Keratinocyte (primary cell): ENCODE results near the gene B4GALNT4.

Source experiments
- CTCF ChIP-seq, 3 experiments: IDR thresholded peaks in 1 of 3; conservative IDR thresholded peaks in 1 of 3; optimal IDR thresholded peaks in 1 of 3; 2 replicates in 2 of 3; 3 replicates in 1 of 3; pipeline versions ENCODE3 to v1.5.1; 2011; ENCODE audit warnings: low read length in 3 of 3, mild to moderate bottlenecking in 3 of 3, moderate library complexity in 2 of 3, control low read depth in 1 of 3, inconsistent platforms in 1 of 3; ENCODE audit not compliant: insufficient read depth in 2 of 3; ENCODE audit errors: extremely low read depth in 1 of 3
- EZH2 ChIP-seq: IDR thresholded peaks from one replicate; pipeline ENCODE4 v1.6.1; 2012; ENCODE audit warnings: inconsistent platforms, mild to moderate bottlenecking, low read length, moderate library complexity

- TF ChIP-seq CTCF (optimal IDR thresholded peaks at IDR 0.05 in 1 of 3, IDR thresholded peaks at IDR 0.05 in 1 of 3, conservative IDR thresholded peaks at IDR 0.05 in 1 of 3; ENCODE audit: extremely low read depth in 1 of 3, insufficient read depth in 2 of 3, low read length in 3 of 3) (peak in 2 of 3 experiments; percentile 7 to 45), EZH2 (no peak)
These were observed 37.7 kb downstream of the B4GALNT4 start for GRCh38 chr11:406796-407650.
